HEK293T (cell line): ENCODE results near the gene WDR5B.

ENCODE experiments used
- ELF4 ChIP-seq: fragments of 450-650 bp; IDR thresholded peaks from 2 replicates; pipeline ENCODE4 v1.6.1; 2017; ENCODE audit warnings: antibody characterized with exemption
- LEF1 ChIP-seq: fragments of 450-650 bp; IDR thresholded peaks from 2 replicates; pipeline ENCODE4 v1.6.1; 2017; ENCODE audit warnings: mild to moderate bottlenecking, borderline replicate concordance
- PKNOX1 ChIP-seq: fragments of 450-650 bp; IDR thresholded peaks from 2 replicates; pipeline ENCODE4 v1.6.1; 2016
- SP1 ChIP-seq: fragments of 450-650 bp; IDR thresholded peaks from 2 replicates; pipeline ENCODE4 v1.6.1; 2017
- SUZ12 ChIP-seq: fragments of 450-650 bp; IDR thresholded peaks from 2 replicates; pipeline ENCODE4 v1.6.1; 2016; ENCODE audit warnings: mild to moderate bottlenecking

GRCh38 chr3:122451371-122451770 is 35.5 kb upstream of the WDR5B start:
- TF ChIP-seq PKNOX1 (no peak), SUZ12 (no peak), SP1 (no peak), LEF1 (no peak), ELF4 (no peak)
